ENCODE results near the gene SLC41A3.
"Not testable (repeated sequence)": the region's sequence is repeated elsewhere in the genome, so short reads cannot be mapped to it uniquely, and the experiment has no call there.

SLC41A3 gene

GRCh38 chr3:125965505-125965904, 118.4 kb downstream of the SLC41A3 start:
- H3K4me3 ChIP-seq (replicated peaks in 1 of 2; ENCODE audit: low read depth in 2 of 2, low read length in 2 of 2), result no peak overlapping the region
- TF ChIP-seq, protein P1, sequence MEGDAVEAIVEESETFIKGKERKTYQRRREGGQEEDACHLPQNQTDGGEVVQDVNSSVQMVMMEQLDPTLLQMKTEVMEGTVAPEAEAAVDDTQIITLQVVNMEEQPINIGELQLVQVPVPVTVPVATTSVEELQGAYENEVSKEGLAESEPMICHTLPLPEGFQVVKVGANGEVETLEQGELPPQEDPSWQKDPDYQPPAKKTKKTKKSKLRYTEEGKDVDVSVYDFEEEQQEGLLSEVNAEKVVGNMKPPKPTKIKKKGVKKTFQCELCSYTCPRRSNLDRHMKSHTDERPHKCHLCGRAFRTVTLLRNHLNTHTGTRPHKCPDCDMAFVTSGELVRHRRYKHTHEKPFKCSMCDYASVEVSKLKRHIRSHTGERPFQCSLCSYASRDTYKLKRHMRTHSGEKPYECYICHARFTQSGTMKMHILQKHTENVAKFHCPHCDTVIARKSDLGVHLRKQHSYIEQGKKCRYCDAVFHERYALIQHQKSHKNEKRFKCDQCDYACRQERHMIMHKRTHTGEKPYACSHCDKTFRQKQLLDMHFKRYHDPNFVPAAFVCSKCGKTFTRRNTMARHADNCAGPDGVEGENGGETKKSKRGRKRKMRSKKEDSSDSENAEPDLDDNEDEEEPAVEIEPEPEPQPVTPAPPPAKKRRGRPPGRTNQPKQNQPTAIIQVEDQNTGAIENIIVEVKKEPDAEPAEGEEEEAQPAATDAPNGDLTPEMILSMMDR (IDR thresholded peaks at IDR 0.05; ENCODE audit: low read depth, low read length), result no peak
- DNase-seq (ENCODE audit: low read depth in 2 of 2), result no peak

DNA sequence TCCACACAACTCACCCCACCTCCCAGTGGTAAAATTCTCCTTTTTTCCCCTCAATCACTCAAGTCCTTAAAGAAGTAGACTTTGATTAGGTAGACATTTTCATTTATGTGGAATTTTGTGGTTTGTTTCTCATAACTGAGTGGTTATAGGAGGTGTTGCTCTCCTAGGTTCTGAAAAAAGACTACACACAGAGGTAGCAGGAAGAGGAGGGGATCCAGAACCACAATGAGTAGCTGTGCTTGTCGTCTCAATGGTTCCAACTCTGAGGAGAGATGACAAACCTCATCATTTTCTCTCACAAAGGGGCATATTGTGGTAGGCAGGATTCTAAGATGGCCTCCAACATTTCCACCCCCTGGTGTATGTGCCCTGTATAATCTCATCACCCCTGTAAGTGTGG, 120.1 kb downstream of the SLC41A3 start:
- DNase-seq (ENCODE audit: low read depth in 2 of 2); H3K4me3 ChIP-seq (replicated peaks in 1 of 2; ENCODE audit: low read depth in 2 of 2, low read length in 2 of 2): not testable (repeated sequence)

- no peak overlapping the region for H3K4me3 ChIP-seq (replicated peaks in 1 of 2; ENCODE audit: low read depth in 2 of 2, low read length in 2 of 2)
- DNase-seq (ENCODE audit: low read depth in 2 of 2), result no peak
- TF ChIP-seq, protein P1 (IDR thresholded peaks at IDR 0.05; ENCODE audit: low read depth, low read length), result no peak
Measured at GRCh38 chr3:125961289-125961589, 122.7 kb downstream of the SLC41A3 start.

GRCh38 chr3:125960456-125961288, 123.3 kb downstream of the SLC41A3 start:
- TF ChIP-seq, protein P1 (IDR thresholded peaks at IDR 0.05; ENCODE audit: low read depth, low read length), result no peak
- no peak for DNase-seq (ENCODE audit: low read depth in 2 of 2)

DNA sequence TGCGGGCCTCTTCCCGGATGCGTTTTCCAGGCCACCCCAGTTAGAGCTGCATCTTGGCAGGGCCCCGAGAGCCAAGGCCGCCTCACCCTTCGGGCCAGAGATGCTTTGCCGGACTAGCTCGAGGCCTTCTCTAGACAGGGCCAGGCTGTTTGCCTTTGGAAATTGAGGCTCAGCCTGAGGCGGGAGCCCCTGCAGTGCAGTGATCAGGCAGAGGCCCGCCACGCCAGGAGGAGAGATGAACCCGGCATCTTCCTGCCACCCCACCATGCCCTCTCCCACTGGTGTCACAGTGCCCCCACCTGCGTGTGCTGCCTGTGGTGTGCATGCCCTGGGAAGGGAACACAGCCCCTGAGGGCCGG, 123.9 kb downstream of the SLC41A3 start:
- TF ChIP-seq, protein P1 (IDR thresholded peaks at IDR 0.05; ENCODE audit: low read depth, low read length), result no peak
- no peak overlapping the region for H3K4me3 ChIP-seq (replicated peaks in 1 of 2; ENCODE audit: low read depth in 2 of 2, low read length in 2 of 2)
- no peak for DNase-seq (ENCODE audit: low read depth in 2 of 2)

More at GRCh38 chr3:125960456-125961288, 123.3 kb downstream of the SLC41A3 start:
- no peak overlapping the region for H3K4me3 ChIP-seq (replicated peaks in 1 of 2; ENCODE audit: low read depth in 2 of 2, low read length in 2 of 2)

GRCh38 chr3:125959317-125960065, 124.4 kb downstream of the SLC41A3 start:
- H3K4me3 ChIP-seq (replicated peaks in 1 of 2; ENCODE audit: low read depth in 2 of 2, low read length in 2 of 2), result no peak overlapping the region
- no peak for DNase-seq (ENCODE audit: low read depth in 2 of 2)
- TF ChIP-seq, protein P1 (IDR thresholded peaks at IDR 0.05; ENCODE audit: low read depth, low read length), result no peak

GRCh38 chr3:125958511-125959316, 125.2 kb downstream of the SLC41A3 start:
- no peak for DNase-seq (ENCODE audit: low read depth in 2 of 2)
- H3K4me3 ChIP-seq (replicated peaks in 1 of 2; ENCODE audit: low read depth in 2 of 2, low read length in 2 of 2), result no peak overlapping the region
- TF ChIP-seq, protein P1 (IDR thresholded peaks at IDR 0.05; ENCODE audit: low read depth, low read length), result no peak

Measured in cardiac fibroblast (primary cell).